Parathyroid adenoma (tissue), 2 donors: Measurements from ENCODE around the gene TMEM272.

ENCODE experiments used
- H2AFZ ChIP-seq: fragments of 300-600 bp; sonication (generic); one replicate; pipeline ENCODE4 v1.7.0; 2017; ENCODE audit warnings: antibody characterized with exemption, mild to moderate bottlenecking
- H3K27ac ChIP-seq: fragments of 300-600 bp; sonication (generic); one replicate; pipeline ENCODE4 v1.7.0; 2017
- H3K27me3 ChIP-seq: fragments of 300-600 bp; sonication (generic); one replicate; pipeline ENCODE4 v1.7.0; 2017; ENCODE audit warnings: low read length; ENCODE audit not compliant: control insufficient read depth, insufficient read depth
- H3K36me3 ChIP-seq: fragments of 300-600 bp; sonication (generic); one replicate; pipeline ENCODE4 v1.7.0; 2017; ENCODE audit warnings: low read length; ENCODE audit not compliant: control insufficient read depth, insufficient read depth
- H3K4me1 ChIP-seq: fragments of 300-600 bp; sonication (generic); one replicate; pipeline ENCODE4 v1.7.0; 2017; ENCODE audit warnings: control low read depth
- H3K4me2 ChIP-seq: fragments of 300-600 bp; sonication (generic); one replicate; pipeline ENCODE4 v1.7.0; 2017; ENCODE audit warnings: low read length
- H3K4me3 ChIP-seq: fragments of 300-600 bp; sonication (generic); one replicate; pipeline ENCODE4 v1.7.0; 2017; ENCODE audit warnings: low read depth, low read length
- H3K79me2 ChIP-seq: fragments of 300-600 bp; sonication (generic); one replicate; pipeline ENCODE4 v1.7.0; 2017; ENCODE audit warnings: control low read depth
- H3K9ac ChIP-seq: fragments of 300-600 bp; sonication (generic); one replicate; pipeline ENCODE4 v1.7.0; 2017; ENCODE audit warnings: mild to moderate bottlenecking
- H3K9me3 ChIP-seq: fragments of 300-600 bp; sonication (generic); one replicate; pipeline ENCODE4 v1.7.0; 2017; ENCODE audit warnings: low read length; ENCODE audit not compliant: control insufficient read depth
- TF ChIP-seq, protein P1 (sequence below): fragments of 300-600 bp; sonication (generic); IDR thresholded peaks from one replicate; pipeline ENCODE4 v1.7.0; 2017; ENCODE audit warnings: antibody characterized with exemption, mild to moderate bottlenecking
- donor health status: primary hyperparathyroidism.

Gene TMEM272

DNA sequence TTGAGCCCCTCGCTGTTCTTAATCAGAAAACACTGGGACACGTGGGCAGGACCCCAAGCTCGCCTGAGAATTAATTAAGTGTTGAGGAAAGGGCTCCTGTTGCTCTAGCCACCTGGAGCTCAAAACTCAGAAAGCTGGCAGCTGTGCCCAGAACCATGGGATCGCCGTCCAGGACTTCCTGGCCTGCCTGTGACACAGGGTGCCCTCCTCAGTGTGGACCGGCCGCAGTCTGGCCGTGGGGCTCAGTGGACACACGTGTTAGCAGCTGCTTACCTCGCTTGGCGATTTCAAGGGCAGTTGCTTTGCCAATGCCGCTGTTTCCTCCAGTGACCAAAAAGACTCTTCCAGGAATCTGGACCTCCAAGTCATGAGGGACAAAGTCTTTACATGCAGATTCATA is 45.7 kb downstream of the TMEM272 start:
- TF ChIP-seq, protein P1, sequence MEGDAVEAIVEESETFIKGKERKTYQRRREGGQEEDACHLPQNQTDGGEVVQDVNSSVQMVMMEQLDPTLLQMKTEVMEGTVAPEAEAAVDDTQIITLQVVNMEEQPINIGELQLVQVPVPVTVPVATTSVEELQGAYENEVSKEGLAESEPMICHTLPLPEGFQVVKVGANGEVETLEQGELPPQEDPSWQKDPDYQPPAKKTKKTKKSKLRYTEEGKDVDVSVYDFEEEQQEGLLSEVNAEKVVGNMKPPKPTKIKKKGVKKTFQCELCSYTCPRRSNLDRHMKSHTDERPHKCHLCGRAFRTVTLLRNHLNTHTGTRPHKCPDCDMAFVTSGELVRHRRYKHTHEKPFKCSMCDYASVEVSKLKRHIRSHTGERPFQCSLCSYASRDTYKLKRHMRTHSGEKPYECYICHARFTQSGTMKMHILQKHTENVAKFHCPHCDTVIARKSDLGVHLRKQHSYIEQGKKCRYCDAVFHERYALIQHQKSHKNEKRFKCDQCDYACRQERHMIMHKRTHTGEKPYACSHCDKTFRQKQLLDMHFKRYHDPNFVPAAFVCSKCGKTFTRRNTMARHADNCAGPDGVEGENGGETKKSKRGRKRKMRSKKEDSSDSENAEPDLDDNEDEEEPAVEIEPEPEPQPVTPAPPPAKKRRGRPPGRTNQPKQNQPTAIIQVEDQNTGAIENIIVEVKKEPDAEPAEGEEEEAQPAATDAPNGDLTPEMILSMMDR: no peak
- Histone ChIP-seq H3K4me1 (peaks cover 38% of the 10 kb centered on the region), H3K79me2 (no peaks in the 10 kb centered on the region), H3K4me2 (no peak overlapping the region), H3K27me3 (no peaks in the 10 kb centered on the region), H3K9me3 (no peaks in the 10 kb centered on the region), H3K4me3 (no peak overlapping the region), H3K36me3 (no peaks in the 10 kb centered on the region), H3K27ac (no peak overlapping the region), H2AFZ (no peak overlapping the region), H3K9ac (no peak overlapping the region)

DNA sequence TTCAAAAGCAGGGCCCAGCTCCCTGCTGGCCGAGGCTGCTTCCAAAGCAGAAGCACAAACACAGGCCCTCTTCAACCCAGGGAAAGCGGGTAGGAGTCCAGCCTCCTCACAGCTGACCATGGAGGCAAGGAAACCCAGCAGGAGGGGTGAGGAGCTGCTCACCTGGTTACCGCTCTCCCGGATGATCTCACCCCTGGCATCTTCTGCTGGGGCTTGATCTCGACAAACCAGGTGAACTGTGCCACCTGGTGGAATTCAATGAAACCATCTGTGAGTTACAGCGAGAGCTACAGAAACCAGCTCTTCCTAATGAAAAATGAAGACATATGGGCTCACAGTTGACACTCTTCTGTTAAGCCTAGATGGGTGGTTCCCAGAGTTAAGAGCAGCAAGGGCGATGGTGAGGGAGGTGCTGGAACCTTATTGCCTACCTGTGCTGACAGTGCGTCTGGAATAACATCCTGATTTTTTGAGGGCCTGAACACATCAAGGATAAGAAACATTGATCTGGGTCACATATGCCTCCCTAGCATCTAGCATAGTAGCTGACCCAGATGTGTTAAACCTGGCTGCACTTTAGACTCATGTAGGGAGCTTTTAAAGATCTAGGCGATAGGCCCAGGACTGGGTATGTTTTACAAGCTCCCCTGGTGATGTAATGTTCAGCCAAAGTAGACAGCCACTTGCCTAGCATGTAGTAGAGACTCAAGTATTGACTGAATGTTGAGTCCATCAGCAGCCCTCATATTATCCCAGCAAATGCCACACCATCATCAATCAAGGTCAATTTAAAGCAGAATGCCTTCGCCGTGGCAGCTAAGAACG is 47.1 kb downstream of the TMEM272 start:
- no peak overlapping the region for H3K4me3 ChIP-seq
- H2AFZ ChIP-seq: peak overlapping the region; percentile 60
- peak overlapping the region; percentile 78 for H3K27ac ChIP-seq

DNA sequence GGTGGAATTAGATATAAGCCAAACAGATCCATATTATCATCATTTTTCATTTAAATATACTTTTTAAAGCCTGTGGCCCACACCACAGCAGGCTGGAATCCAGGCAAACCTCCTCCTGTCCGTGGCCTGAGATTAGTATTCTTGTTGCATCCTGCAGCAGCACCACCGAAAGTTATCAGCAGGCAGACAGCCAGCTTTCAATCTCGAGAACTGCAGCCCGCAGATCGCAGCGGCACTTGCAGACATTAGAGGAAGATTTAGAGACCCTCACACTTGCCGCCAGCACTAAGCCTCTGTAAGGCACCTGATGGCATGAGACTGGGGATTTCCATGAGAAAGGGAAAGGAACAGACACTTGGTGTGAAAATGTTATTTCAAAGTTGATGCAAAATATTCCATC is 48.4 kb downstream of the TMEM272 start:
- Histone ChIP-seq H3K9me3 (no peaks in the 10 kb centered on the region), H2AFZ (peak overlapping the region; percentile 4), H3K27ac (peak overlapping the region; percentile 78), H3K4me3 (no peak overlapping the region), H3K27me3 (no peaks in the 10 kb centered on the region), H3K79me2 (no peaks in the 10 kb centered on the region), H3K4me1 (peaks cover 32% of the 10 kb centered on the region), H3K36me3 (no peaks in the 10 kb centered on the region), H3K4me2 (no peak overlapping the region), H3K9ac (no peak overlapping the region)
- TF ChIP-seq, protein P1: no peak

More for the DNA sequence above, 47.1 kb downstream of the TMEM272 start:
- TF ChIP-seq, protein P1: peak; percentile 61
- Histone ChIP-seq H3K9ac (no peak overlapping the region), H3K4me1 (peaks cover 42% of the 10 kb centered on the region), H3K4me2 (peak overlapping the region; percentile 37), H3K9me3 (no peaks in the 10 kb centered on the region), H3K27me3 (no peaks in the 10 kb centered on the region), H3K36me3 (no peaks in the 10 kb centered on the region), H3K79me2 (no peaks in the 10 kb centered on the region)

DNA sequence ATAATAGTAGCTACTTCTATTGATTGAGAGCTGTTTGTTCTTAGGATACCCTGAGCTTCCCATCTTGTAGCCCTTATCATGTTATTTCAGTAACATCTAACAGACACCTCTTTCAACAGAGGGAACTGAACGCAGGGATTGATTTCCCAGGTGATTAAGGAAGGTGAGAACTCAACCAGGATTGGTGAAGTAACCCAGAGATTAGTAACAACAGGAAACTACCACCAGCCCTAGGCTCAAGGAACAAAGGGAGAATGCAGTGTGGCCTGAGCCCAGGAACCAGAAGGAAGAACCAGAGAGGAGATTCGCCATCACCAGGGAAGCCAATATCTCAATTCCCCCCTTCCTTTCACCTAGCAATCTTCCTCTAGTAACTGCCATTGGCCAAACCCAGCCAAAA is 49.6 kb downstream of the TMEM272 start:
- Histone ChIP-seq H2AFZ (peak overlapping the region; percentile 4), H3K79me2 (no peaks in the 10 kb centered on the region), H3K36me3 (no peaks in the 10 kb centered on the region), H3K9me3 (no peaks in the 10 kb centered on the region), H3K4me2 (no peak overlapping the region), H3K27ac (peak overlapping the region; percentile 78), H3K9ac (no peak overlapping the region), H3K4me1 (peaks cover 24% of the 10 kb centered on the region), H3K27me3 (no peaks in the 10 kb centered on the region), H3K4me3 (no peak overlapping the region)
- TF ChIP-seq, protein P1: no peak

DNA sequence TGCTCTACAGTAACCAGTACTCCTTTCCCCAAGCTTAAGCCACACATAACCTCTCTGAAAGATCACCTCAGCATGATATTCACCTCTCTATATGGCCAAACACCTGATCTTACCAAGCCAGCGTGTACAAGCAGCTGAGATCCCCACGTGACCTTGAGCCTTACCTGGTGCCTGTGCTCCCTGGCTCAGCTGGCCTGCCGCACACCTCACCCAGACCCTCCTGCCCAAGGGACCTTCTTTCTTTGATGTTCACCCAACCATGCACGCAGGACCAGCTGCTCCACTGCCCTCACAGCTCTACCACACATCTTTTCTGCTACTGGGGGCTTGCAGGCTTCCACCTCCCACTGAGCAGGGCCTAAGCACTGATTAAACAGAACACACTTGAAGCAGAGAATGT is 50.0 kb downstream of the TMEM272 start:
- peak overlapping the region; percentile 4 for H2AFZ ChIP-seq
- H3K9ac ChIP-seq: no peak overlapping the region
- no peak overlapping the region for H3K4me2 ChIP-seq
- no peaks in the 10 kb centered on the region for H3K9me3 ChIP-seq
- no peaks in the 10 kb centered on the region for H3K79me2 ChIP-seq
- no peak overlapping the region for H3K4me3 ChIP-seq
- H3K27me3 ChIP-seq: no peaks in the 10 kb centered on the region
- H3K36me3 ChIP-seq: no peaks in the 10 kb centered on the region
- H3K4me1 ChIP-seq: peaks cover 24% of the 10 kb centered on the region
- peak overlapping the region; percentile 78 for H3K27ac ChIP-seq
- TF ChIP-seq, protein P1: no peak
